Colonic mucosa (tissue), 4 donors: ENCODE data around the gene CHST6. TPM values are rescaled to one million over a fixed set of nuclear protein-coding genes. Genes with fewer than 3 reads are reported as not detected.

ENCODE experiments used
- DNase-seq: peaks from one replicate; pipeline ENCODE4 v3.0.0-alpha.2; 2020
- H3K27ac ChIP-seq: fragments of 200-600 bp; one replicate; pipeline ENCODE4 v1.8.0; 2021
- H3K27me3 ChIP-seq: fragments of 200-600 bp; one replicate; pipeline ENCODE4 v1.8.0; 2021
- H3K36me3 ChIP-seq: fragments of 200-600 bp; one replicate; pipeline ENCODE4 v1.8.0; 2021
- H3K4me1 ChIP-seq: fragments of 200-600 bp; one replicate; pipeline ENCODE4 v1.8.0; 2021; ENCODE audit warnings: mild to moderate bottlenecking
- H3K4me3 ChIP-seq: fragments of 200-600 bp; one replicate; pipeline ENCODE4 v1.8.0; 2021
- H3K9ac ChIP-seq, 2 donors: one replicate each; pipeline ENCODE4 v1.7.0; 2013; ENCODE audit warnings: control low read depth in 2 of 2, low read depth in 2 of 2, low read length in 2 of 2
- H3K9me3 ChIP-seq: fragments of 200-600 bp; one replicate; pipeline ENCODE4 v1.8.0; 2021
- CTCF ChIP-seq: fragments of 200-600 bp; IDR thresholded peaks from one replicate; pipeline ENCODE4 v1.8.0; 2022; ENCODE audit warnings: antibody characterized with exemption, mild to moderate bottlenecking
- intact Hi-C: fragments of 100-400 bp; cut with DNase I; formaldehyde crosslinking; loops from one replicate; pipeline ENCODE4 v1.14.1; 2022
- total RNA-seq, 2 donors: library from RNA; stranded (reverse); fragmentation: NEBNext Ultra II Directional in 1 of 2; extraction: Animal tissue kit (Norgen Biotek cat#: 25700) in 1 of 2; gene quantifications; one replicate each; pipeline ENCODE4 v1.2.1, GENCODE V29; 2021
- donor health status: healthy.
- donor health status: DM: no; HTN: no; CAD: no.
- donor health status: DM: no; HTN: no; CAD: no.

CHST6 gene
- total RNA-seq, 2 donors from 2014 or later: 2.7 to 5.6 TPM

GRCh38 chr16:75461575-75461974, 33.7 kb downstream of the CHST6 start:
- Histone ChIP-seq H3K9me3 (no peaks in the 10 kb centered on the region), H3K4me1 (peaks cover 26% of the 10 kb centered on the region), H3K36me3 (no peaks in the 10 kb centered on the region), H3K27ac (no peak overlapping the region), H3K9ac (peak overlapping the region in 1 of 2 donors; percentile 55), H3K4me3 (no peak overlapping the region), H3K27me3 (no peaks in the 10 kb centered on the region)
- no peak for DNase-seq
- TF ChIP-seq CTCF: no peak
- intact Hi-C loops: loop anchor here (5.0 kb wide), 1 partner anchor 96 kb away; the partner anchor contains the start of gene TMEM231

GRCh38 chr16:75460446-75460845, 34.8 kb downstream of the CHST6 start:
- no peak for TF ChIP-seq CTCF
- Histone ChIP-seq H3K36me3 (no peaks in the 10 kb centered on the region), H3K27ac (no peak overlapping the region), H3K4me1 (peaks cover 26% of the 10 kb centered on the region), H3K27me3 (no peaks in the 10 kb centered on the region), H3K9ac (peak overlapping the region in 1 of 2 donors; percentile 15), H3K4me3 (no peak overlapping the region), H3K9me3 (no peaks in the 10 kb centered on the region)
- intact Hi-C loops: loop anchor here (5.0 kb wide), 1 partner anchor 97 kb away; the partner anchor contains the start of gene TMEM231
- DNase-seq: no peak

GRCh38 chr16:75459691-75460090, 35.5 kb downstream of the CHST6 start:
- no peak for TF ChIP-seq CTCF
- H3K27ac ChIP-seq: no peak overlapping the region
- H3K9ac ChIP-seq: peak overlapping the region in 1 of 2 donors; percentile 12
- no peak overlapping the region for H3K4me3 ChIP-seq
- intact Hi-C loops: loop anchor here (5.0 kb wide), 1 partner anchor 98 kb away; the partner anchor contains the start of gene TMEM231
- H3K36me3 ChIP-seq: no peaks in the 10 kb centered on the region
- DNase-seq: no peak
- H3K9me3 ChIP-seq: no peaks in the 10 kb centered on the region
- H3K27me3 ChIP-seq: no peaks in the 10 kb centered on the region
- peaks cover 26% of the 10 kb centered on the region for H3K4me1 ChIP-seq

- H3K4me1 ChIP-seq: peaks cover 26% of the 10 kb centered on the region
- DNase-seq: no peak
- peak overlapping the region; percentile 60 for H3K27ac ChIP-seq
These were observed 36.8 kb downstream of the CHST6 start for GRCh38 chr16:75458439-75458838.

GRCh38 chr16:75458029-75458428, 37.2 kb downstream of the CHST6 start:
- DNase-seq: no peak
- H3K9ac ChIP-seq: peak overlapping the region in 1 of 2 donors; percentile 62
- no peak overlapping the region for H3K4me3 ChIP-seq
- intact Hi-C loops: no loop called here
- H3K4me1 ChIP-seq: peaks cover 29% of the 10 kb centered on the region
- TF ChIP-seq CTCF: no peak
- H3K9me3 ChIP-seq: no peaks in the 10 kb centered on the region
- no peaks in the 10 kb centered on the region for H3K27me3 ChIP-seq
- H3K27ac ChIP-seq: peak overlapping the region; percentile 60
- H3K36me3 ChIP-seq: no peaks in the 10 kb centered on the region

More at GRCh38 chr16:75458439-75458838, 36.8 kb downstream of the CHST6 start:
- Histone ChIP-seq H3K4me3 (no peak overlapping the region), H3K36me3 (no peaks in the 10 kb centered on the region), H3K9me3 (no peaks in the 10 kb centered on the region), H3K9ac (peak overlapping the region in 1 of 2 donors; percentile 62), H3K27me3 (no peaks in the 10 kb centered on the region)
- intact Hi-C loops: no loop called here
- TF ChIP-seq CTCF: no peak
